ENCODE results near the gene MAPK7.
A peak's percentile ranks its signal among the peaks of the same experiment; 100 is the strongest.

Gene MAPK7

GRCh38 chr17:19364699-19365498 lies 13.4 kb upstream of the MAPK7 start:
- no peak for DNase-seq

GRCh38 chr17:19365499-19365817 lies 12.8 kb upstream of the MAPK7 start:
- no peak for DNase-seq

DNA sequence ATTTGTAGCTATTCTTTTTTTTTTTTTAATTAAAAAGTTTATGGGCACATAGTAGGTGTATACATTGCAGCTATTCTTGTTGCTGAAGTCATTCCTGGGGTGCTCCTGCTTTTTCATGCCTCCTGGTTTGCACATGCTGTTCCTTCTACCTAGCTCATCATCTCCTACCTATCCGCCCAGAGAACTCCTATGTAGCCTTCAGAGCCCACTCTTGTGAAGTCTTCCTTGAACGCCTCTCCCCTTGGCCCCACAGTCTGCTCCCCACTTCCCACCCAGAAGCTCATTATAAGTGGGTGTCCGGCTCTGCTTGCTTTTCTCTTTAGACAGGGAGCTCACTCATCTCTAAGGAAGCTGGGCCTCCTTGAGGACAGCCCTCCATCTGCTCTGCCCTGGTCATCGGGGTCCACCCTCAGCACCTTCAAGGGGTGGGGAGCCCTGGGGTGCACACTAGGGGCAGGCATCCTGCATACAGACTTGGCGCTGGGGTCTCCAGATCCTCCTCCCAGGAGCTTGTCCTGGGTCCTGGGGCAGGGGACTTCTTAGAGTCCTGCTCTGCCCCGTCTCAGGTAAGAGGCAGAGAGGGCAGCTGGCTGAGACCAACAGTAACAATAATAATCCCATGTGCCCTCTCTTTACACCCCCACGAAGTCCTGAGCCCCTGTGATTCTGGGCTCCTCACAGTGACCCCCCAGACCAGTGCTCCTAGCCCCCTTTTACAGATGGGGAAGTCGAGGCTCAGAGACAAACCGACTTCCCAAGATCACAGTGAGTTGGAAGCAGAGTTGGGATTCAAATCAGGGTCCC lies 12.3 kb upstream of the MAPK7 start:
- DNase-seq = no peak

DNA sequence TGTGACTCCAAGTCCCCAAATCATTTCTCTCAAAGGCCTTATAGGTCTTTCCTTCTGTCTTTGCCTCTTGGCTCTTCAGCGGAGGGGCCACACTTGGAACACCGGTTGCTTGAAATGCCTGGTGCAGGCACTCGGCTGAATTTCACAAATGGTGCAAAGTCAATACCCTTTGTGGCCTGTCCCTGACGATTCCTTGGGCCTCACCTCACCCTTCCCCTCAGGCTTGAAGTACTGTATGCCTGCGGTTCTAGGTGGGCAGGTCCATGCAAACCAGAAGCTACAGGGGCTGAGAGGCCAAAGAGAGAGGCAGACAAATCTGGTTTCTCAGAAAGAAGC lies 11.7 kb upstream of the MAPK7 start:
- DNase-seq = no peak

DNA sequence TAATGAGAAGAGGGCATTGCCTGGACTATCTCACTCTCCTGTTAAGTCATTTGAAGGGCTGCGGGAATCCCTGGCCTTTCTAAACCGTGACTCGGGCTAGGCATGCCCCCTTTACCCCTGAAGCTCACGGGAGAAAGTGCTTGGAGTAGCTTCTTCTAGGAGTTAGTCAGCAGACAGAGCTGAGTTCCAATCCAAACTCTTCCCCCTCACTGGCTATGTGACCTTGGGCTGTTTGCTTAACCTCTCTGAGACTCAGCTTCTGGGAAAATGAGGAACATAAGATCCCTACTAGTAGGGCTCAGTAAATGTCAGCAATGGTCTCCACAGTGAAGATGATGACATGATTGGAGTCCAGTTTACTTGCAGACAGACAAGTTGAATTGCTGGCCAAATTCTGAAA lies 10.1 kb upstream of the MAPK7 start:
- DNase-seq = no peak

- no peak for DNase-seq
These were observed 9.1 kb upstream of the MAPK7 start for GRCh38 chr17:19369107-19369778.

DNA sequence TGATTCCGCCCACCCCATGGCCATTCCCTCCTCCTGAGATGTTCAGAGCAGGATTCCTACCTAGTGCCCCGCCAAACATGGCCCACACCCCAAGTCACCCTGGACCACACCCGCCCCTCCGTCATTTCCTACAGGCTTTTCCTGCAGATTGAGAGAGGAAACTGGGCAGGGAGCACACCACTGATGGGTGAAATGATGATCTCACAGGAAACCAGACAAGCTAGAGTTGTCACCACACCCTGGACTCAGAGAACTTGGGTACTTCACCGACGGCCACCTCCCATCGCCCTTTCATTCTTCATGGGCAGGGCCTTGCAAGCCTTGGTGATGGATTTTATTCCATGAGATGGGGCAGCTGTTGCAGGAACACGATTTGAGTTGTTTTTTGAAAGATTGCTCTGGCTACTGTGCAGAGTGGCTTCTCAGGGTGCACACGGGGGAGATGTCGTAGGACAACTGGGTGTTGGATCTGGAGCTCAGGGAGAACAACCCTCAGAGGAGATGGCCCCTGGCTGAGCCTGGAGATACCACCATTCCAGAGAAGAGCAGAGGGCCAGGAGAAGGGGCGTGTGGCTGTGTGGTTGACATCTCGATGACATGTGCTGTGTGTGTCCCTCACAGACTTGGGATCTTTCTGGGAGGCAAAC lies 8.3 kb upstream of the MAPK7 start:
- DNase-seq = no peak

GRCh38 chr17:19370493-19370960 lies 7.8 kb upstream of the MAPK7 start:
- DNase-seq = peak; percentile 67

DNA sequence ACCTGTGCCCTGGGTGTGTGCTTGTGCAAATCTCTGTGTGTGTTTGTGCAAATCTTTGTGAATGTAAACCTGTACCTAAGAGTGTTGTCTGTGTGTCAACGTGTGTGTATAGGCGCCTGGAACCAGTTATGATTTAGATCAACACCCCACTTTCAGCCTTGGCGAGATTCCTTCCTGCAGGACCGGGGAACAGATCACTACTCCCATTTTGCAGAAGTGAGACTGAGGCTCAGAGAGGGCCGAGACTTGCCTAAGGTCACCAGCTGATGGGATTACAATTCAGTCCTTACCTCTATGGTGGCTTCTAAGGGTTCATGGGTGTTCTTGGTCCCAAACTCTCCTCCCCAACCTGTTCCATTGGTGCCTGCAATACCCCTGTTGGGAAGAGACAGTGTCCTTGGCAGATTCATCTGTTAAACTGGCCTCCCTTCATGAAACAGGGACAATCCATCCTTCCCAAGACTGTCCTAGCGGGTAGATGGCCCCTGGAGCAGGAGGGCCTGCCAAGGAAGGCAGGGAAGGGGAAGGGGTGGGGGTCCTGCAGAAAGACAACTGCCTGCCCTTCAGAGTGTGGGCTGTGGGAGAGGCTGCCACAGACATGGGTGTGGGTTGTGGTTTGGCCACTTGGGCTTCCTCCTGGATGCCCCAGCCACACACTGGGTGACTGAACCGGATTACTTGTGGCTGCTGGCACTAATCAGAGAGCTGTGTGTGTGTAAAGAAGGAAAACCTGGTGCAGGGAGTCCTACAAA lies 6.9 kb upstream of the MAPK7 start:
- DNase-seq = no peak

- no peak for DNase-seq
These were observed 6.3 kb upstream of the MAPK7 start for GRCh38 chr17:19372011-19372370.

- no peak for DNase-seq
These were observed 5.9 kb upstream of the MAPK7 start for GRCh38 chr17:19372439-19372838.

- no peak for DNase-seq
These were observed 5.3 kb upstream of the MAPK7 start for GRCh38 chr17:19372866-19373504.

GRCh38 chr17:19374136-19374535 lies 4.2 kb upstream of the MAPK7 start:
- DNase-seq = no peak

DNA sequence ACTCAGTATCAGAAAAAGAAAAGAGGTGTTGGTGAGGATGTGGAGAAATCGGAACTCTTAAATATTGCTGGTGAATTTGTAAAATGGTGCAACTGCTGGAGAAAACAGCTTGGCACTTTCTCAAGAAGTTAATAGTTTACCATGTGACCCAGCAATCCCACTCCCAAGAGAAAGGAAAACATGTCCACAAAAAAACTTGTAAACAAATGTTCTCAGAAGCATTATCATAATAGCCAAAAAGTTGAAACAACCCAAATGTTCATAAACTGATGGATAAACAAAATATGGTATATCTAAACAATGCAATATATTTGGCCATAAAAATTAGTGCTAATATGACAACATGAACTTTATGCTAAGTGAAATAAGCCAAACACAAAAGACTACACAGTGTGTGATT lies 2.6 kb upstream of the MAPK7 start:
- DNase-seq = no peak

GRCh38 chr17:19376811-19377210 lies 1.5 kb upstream of the MAPK7 start:
- DNase-seq = no peak

- DNase-seq = peak; percentile 100
These were observed 489 bp upstream of the MAPK7 start for GRCh38 chr17:19377602-19378415.

DNA sequence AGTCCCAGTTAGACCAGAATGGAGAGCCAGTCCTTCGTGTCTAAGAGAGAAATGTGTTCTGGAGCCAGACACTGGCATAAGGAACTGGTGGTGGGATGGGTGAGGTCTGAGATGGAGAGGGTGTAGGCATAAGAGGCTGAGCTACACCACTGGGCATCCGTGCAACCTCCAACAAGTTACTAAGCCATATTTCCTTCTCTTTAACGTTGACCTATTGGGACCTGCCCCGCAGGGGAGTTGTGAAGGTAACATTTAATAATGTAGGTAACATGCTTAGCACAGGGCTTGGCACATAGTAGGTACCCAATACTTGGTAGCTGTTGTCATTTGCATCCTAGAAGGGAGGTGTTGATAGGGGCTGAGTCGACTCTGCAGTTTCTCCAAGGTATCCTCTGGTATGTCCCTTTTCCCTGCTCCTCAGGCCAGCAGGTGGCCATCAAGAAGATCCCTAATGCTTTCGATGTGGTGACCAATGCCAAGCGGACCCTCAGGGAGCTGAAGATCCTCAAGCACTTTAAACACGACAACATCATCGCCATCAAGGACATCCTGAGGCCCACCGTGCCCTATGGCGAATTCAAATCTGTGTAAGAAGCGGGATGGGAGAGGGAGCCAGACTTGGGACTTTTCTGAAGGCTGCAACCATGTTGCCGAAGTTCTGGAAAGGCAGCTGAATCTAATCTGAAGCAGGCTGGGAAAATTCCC lies 1.2 kb downstream of the MAPK7 start:
- DNase-seq = no peak

DNA sequence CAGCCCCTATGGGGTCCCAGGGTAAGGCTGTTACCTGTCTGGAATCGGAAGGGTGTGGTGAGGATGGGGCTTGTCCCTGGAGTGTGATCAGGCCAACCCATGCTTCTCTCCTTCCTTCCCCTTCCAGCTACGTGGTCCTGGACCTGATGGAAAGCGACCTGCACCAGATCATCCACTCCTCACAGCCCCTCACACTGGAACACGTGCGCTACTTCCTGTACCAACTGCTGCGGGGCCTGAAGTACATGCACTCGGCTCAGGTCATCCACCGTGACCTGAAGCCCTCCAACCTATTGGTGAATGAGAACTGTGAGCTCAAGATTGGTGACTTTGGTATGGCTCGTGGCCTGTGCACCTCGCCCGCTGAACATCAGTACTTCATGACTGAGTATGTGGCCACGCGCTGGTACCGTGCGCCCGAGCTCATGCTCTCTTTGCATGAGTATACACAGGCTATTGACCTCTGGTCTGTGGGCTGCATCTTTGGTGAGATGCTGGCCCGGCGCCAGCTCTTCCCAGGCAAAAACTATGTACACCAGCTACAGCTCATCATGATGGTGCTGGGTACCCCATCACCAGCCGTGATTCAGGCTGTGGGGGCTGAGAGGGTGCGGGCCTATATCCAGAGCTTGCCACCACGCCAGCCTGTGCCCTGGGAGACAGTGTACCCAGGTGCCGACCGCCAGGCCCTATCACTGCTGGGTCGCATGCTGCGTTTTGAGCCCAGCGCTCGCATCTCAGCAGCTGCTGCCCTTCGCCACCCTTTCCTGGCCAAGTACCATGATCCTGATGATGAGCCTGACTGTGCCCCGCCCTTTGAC lies 2.4 kb downstream of the MAPK7 start:
- no peak for DNase-seq

GRCh38 chr17:19381361-19381740 lies 3.1 kb downstream of the MAPK7 start:
- DNase-seq = no peak

Measured in femur (tissue), 1 donor.